PC-9 (cell line): Measurements from ENCODE around the gene PAPOLA. TPM values are rescaled to one million over a fixed set of nuclear protein-coding genes. Genes with fewer than 3 reads are reported as not detected.

Experiments used
- BruUV-seq: library from RNA; stranded (reverse); fragments of 400-500 nt; replicated peaks from 2 replicates; lab custom pipeline; 2021; lab: Mats Ljungman, UMichigan
- CTCF ChIA-PET: fragments of 300-600 bp; sonication (Branson Sonifier 250); formaldehyde crosslinking; loops from one replicate; lab custom pipeline; 2022; ENCODE audit warnings: antibody characterized with exemption; lab: Charles Lee
- POLR2A ChIA-PET: fragments of 300-600 bp; sonication (Branson Sonifier 250); formaldehyde crosslinking; loops from one replicate; lab custom pipeline; 2022; ENCODE audit warnings: antibody characterized with exemption; ENCODE audit not compliant: unreplicated experiment; lab: Charles Lee
- DNase-seq, 2 experiments: peaks; one replicate each; pipeline versions ENCODE4 v3.0.0 to v3.0.0-alpha.2; 2015 to 2022; ENCODE audit warnings: mixed read lengths in 1 of 2
- H2AFZ ChIP-seq: fragments of 200-600 bp; sonication (generic); 2 replicates; pipeline ENCODE4 v1.8.1; 2017; ENCODE audit warnings: antibody characterized with exemption
- H3F3A ChIP-seq: fragments of 200-600 bp; sonication (generic); 2 replicates; pipeline ENCODE4 v1.8.1; 2017; ENCODE audit warnings: antibody characterized with exemption, mild to moderate bottlenecking, low read depth; ENCODE audit not compliant: insufficient read depth
- H3K27ac ChIP-seq: fragments of 200-600 bp; sonication (generic); 2 replicates; pipeline ENCODE4 v1.6.1; 2016; ENCODE audit warnings: mixed run types
- H3K27me3 ChIP-seq: fragments of 200-600 bp; sonication (generic); 2 replicates; pipeline ENCODE4 v1.6.1; 2016; ENCODE audit warnings: low read depth, mixed run types; ENCODE audit not compliant: insufficient read depth
- H3K36me3 ChIP-seq: fragments of 200-600 bp; sonication (generic); 2 replicates; pipeline ENCODE4 v1.6.1; 2016; ENCODE audit warnings: low read depth, mixed run types
- H3K4me1 ChIP-seq: fragments of 200-600 bp; sonication (generic); replicated peaks from 2 replicates; pipeline ENCODE4 v1.6.1; 2016; ENCODE audit warnings: mixed run types; ENCODE audit not compliant: insufficient read depth
- H3K4me2 ChIP-seq: fragments of 200-600 bp; sonication (generic); 2 replicates; pipeline ENCODE4 v1.6.1; 2017; ENCODE audit warnings: mixed run types
- H3K4me3 ChIP-seq: fragments of 200-600 bp; sonication (generic); 2 replicates; pipeline ENCODE4 v1.6.1; 2016; ENCODE audit warnings: mixed run types
- H3K79me2 ChIP-seq: fragments of 200-600 bp; sonication (generic); 2 replicates; pipeline ENCODE4 v1.6.1; 2017; ENCODE audit warnings: low read depth, mixed run types
- H3K9me2 ChIP-seq: fragments of 200-600 bp; sonication (generic); 2 replicates; pipeline ENCODE4 v1.8.1; 2017; ENCODE audit warnings: mild to moderate bottlenecking; ENCODE audit not compliant: insufficient read depth
- H3K9me3 ChIP-seq: fragments of 200-600 bp; sonication (generic); 2 replicates; pipeline ENCODE4 v1.8.1; 2016; ENCODE audit warnings: low read depth; ENCODE audit not compliant: insufficient read depth
- H4K20me1 ChIP-seq: fragments of 200-600 bp; sonication (generic); 2 replicates; pipeline ENCODE4 v1.8.1; 2017; ENCODE audit not compliant: insufficient read depth
- EZH2 ChIP-seq: fragments of 200-600 bp; sonication (generic); IDR thresholded peaks from 2 replicates; pipeline ENCODE4 v1.8.0; 2017; ENCODE audit warnings: antibody characterized with exemption, low read depth
- intact Hi-C: fragments of 100-400 bp; cut with micrococcal nuclease; formaldehyde crosslinking; loops from one replicate; pipeline ENCODE4 v1.10.0; 2022; ENCODE audit not compliant: unreplicated experiment
- total RNA-seq: library from RNA; stranded (reverse); gene quantifications from 2 replicates; pipeline ENCODE4 v1.2.3, GENCODE V29; 2021
- TF ChIP-seq, protein P1 (sequence below): fragments of 200-600 bp; sonication (generic); conservative IDR thresholded peaks from 2 replicates; pipeline ENCODE4 v1.6.1; 2017; ENCODE audit warnings: mixed run types, antibody characterized with exemption, mild to moderate bottlenecking, moderate library complexity

Gene PAPOLA
- total RNA-seq, 1 experiment from 2014 or later, result 68.4 TPM

- BruUV-seq, result no TSS peak
- CTCF ChIA-PET, result interaction anchor here (0.7 kb wide), 1 partner anchor 266 kb away, joined by 3 read pairs; no protein-coding TSS in a partner anchor
- Histone ChIP-seq H3K27me3 (no peaks in the 10 kb centered on the region), H3K9me3 (no peaks in the 10 kb centered on the region; the same call in 1 of the 2 replicates), H4K20me1 (no peaks in the 10 kb centered on the region), H3K4me1 (no peaks in the 10 kb centered on the region), H3K4me2 (no peak overlapping the region), H3K27ac (no peak overlapping the region), H3K36me3 (peaks cover 7% of the 10 kb centered on the region; the same call in 1 of the 2 replicates), H3F3A (no peaks in the 10 kb centered on the region), H3K9me2 (no peaks in the 10 kb centered on the region), H3K79me2 (no peaks in the 10 kb centered on the region), H3K4me3 (no peak overlapping the region), H2AFZ (no peak overlapping the region)
- POLR2A ChIA-PET, result no interaction called here
- intact Hi-C loops, result no loop called here
- TF ChIP-seq EZH2, result no peak
- TF ChIP-seq, protein P1, sequence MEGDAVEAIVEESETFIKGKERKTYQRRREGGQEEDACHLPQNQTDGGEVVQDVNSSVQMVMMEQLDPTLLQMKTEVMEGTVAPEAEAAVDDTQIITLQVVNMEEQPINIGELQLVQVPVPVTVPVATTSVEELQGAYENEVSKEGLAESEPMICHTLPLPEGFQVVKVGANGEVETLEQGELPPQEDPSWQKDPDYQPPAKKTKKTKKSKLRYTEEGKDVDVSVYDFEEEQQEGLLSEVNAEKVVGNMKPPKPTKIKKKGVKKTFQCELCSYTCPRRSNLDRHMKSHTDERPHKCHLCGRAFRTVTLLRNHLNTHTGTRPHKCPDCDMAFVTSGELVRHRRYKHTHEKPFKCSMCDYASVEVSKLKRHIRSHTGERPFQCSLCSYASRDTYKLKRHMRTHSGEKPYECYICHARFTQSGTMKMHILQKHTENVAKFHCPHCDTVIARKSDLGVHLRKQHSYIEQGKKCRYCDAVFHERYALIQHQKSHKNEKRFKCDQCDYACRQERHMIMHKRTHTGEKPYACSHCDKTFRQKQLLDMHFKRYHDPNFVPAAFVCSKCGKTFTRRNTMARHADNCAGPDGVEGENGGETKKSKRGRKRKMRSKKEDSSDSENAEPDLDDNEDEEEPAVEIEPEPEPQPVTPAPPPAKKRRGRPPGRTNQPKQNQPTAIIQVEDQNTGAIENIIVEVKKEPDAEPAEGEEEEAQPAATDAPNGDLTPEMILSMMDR, result peak; percentile 65
- no peak for DNase-seq
Measured at GRCh38 chr14:96567289-96567899, 65.2 kb downstream of the PAPOLA start.

GRCh38 chr14:96568621-96569020, 66.4 kb downstream of the PAPOLA start:
- no TSS peak for BruUV-seq
- Histone ChIP-seq H2AFZ (no peak overlapping the region), H3K9me2 (no peaks in the 10 kb centered on the region), H3K4me1 (no peaks in the 10 kb centered on the region), H3K79me2 (no peaks in the 10 kb centered on the region), H3K9me3 (no peaks in the 10 kb centered on the region; the same call in 1 of the 2 replicates), H3K27me3 (no peaks in the 10 kb centered on the region), H3F3A (no peaks in the 10 kb centered on the region), H3K36me3 (peaks cover 7% of the 10 kb centered on the region; the same call in 1 of the 2 replicates), H3K27ac (no peak overlapping the region), H3K4me2 (no peak overlapping the region), H4K20me1 (no peaks in the 10 kb centered on the region), H3K4me3 (no peak overlapping the region)
- TF ChIP-seq, protein P1, result no peak
- TF ChIP-seq EZH2, result no peak
- DNase-seq, result no peak
- ChIA-PET CTCF (no interaction called here), POLR2A (no interaction called here)
- intact Hi-C loops, result no loop called here

- Histone ChIP-seq H3K9me3 (no peaks in the 10 kb centered on the region; the same call in 1 of the 2 replicates), H2AFZ (no peak overlapping the region), H4K20me1 (no peaks in the 10 kb centered on the region), H3K27me3 (no peaks in the 10 kb centered on the region), H3F3A (no peaks in the 10 kb centered on the region), H3K36me3 (no peaks in the 10 kb centered on the region; the same call in 1 of the 2 replicates), H3K4me3 (no peak overlapping the region), H3K27ac (no peak overlapping the region), H3K79me2 (no peaks in the 10 kb centered on the region), H3K4me1 (no peaks in the 10 kb centered on the region), H3K4me2 (no peak overlapping the region), H3K9me2 (no peaks in the 10 kb centered on the region)
- POLR2A ChIA-PET, result no interaction called here
- CTCF ChIA-PET, result no interaction called here
- no peak for TF ChIP-seq EZH2
- TF ChIP-seq, protein P1, result no peak
- BruUV-seq, result no TSS peak
- DNase-seq, result no peak
- intact Hi-C loops, result no loop called here
Measured at GRCh38 chr14:96571311-96571710, 69.1 kb downstream of the PAPOLA start.
